Osteoblast (primary cell): Measurements from ENCODE around the gene TIMP3. TPM values are rescaled to one million over a fixed set of nuclear protein-coding genes. Genes with fewer than 3 reads are reported as not detected.

ENCODE experiments used
- DNase-seq: peaks from one replicate; pipeline ENCODE4 v3.0.0; 2011; ENCODE audit warnings: low spot score, mixed read lengths; ENCODE audit not compliant: insufficient read length; ENCODE audit errors: missing footprints
- H2AFZ ChIP-seq: 2 replicates; pipeline ENCODE4 v1.6.0; 2011; ENCODE audit warnings: mild to moderate bottlenecking, low read length
- H3K27ac ChIP-seq: 2 replicates; pipeline ENCODE4 v1.5.1; 2011; ENCODE audit warnings: mild to moderate bottlenecking, low read depth, low read length, moderate library complexity
- H3K27me3 ChIP-seq: 2 replicates; pipeline ENCODE4 v1.6.0; 2012; ENCODE audit warnings: mild to moderate bottlenecking, control low read depth, inconsistent platforms, low read length, moderate library complexity; ENCODE audit not compliant: insufficient read depth
- H3K36me3 ChIP-seq: 2 replicates; pipeline ENCODE4 v1.5.1; 2011; ENCODE audit warnings: mild to moderate bottlenecking, low read length, control low read depth, moderate library complexity; ENCODE audit not compliant: insufficient read depth
- H3K4me1 ChIP-seq: 2 replicates; pipeline ENCODE4 v1.5.1; 2011; ENCODE audit warnings: mild to moderate bottlenecking, low read length, control low read depth, moderate library complexity; ENCODE audit not compliant: insufficient read depth
- H3K4me2 ChIP-seq: 2 replicates; pipeline ENCODE4 v1.6.0; 2011; ENCODE audit warnings: mild to moderate bottlenecking, low read length; ENCODE audit not compliant: insufficient read depth
- H3K4me3 ChIP-seq: fragments of 200-600 bp; sonication (generic); 3 replicates; pipeline ENCODE4 v1.5.1; 2012; ENCODE audit warnings: mild to moderate bottlenecking, low read length, inconsistent platforms; ENCODE audit not compliant: insufficient read depth
- H3K79me2 ChIP-seq: 2 replicates; pipeline ENCODE4 v1.6.0; 2012; ENCODE audit warnings: mild to moderate bottlenecking, low read length, control low read depth, inconsistent platforms; ENCODE audit not compliant: insufficient read depth
- H3K9me3 ChIP-seq: 2 replicates; pipeline ENCODE4 v1.5.1; 2011; ENCODE audit warnings: low read depth, low read length, control low read depth
- H4K20me1 ChIP-seq: 2 replicates; pipeline ENCODE4 v1.6.0; 2012; ENCODE audit warnings: mild to moderate bottlenecking, low read length, control low read depth; ENCODE audit not compliant: insufficient read depth
- CTCF ChIP-seq: IDR thresholded peaks from 2 replicates; pipeline ENCODE4 v1.5.1; 2011; ENCODE audit warnings: mild to moderate bottlenecking, low read depth, low read length, moderate library complexity; ENCODE audit errors: extremely low read depth
- total RNA-seq: library from RNA; depleted of rRNA; stranded (reverse); fragments of >200 nt; gene quantifications from 2 replicates; pipeline ENCODE4 v1.2.3, GENCODE V29; 2012

The TIMP3 gene
- total RNA-seq, 1 donor: 1,293 TPM

DNA sequence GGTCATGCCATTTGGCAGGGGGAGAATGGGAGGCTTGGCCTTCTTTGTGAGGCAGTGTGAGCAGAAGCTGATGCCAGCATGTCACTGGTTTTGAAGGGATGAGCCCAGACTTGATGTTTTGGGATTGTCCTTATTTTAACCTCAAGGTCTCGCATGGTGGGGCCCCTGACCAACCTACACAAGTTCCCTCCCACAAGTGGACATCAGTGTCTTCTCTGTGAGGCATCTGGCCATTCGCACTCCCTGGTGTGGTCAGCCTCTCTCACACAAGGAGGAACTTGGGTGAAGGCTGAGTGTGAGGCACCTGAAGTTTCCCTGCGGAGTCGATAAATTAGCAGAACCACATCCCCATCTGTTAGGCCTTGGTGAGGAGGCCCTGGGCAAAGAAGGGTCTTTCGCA is 59.8 kb downstream of the TIMP3 start:
- peaks cover 35% of the 10 kb centered on the region for H4K20me1 ChIP-seq
- no peak overlapping the region for H2AFZ ChIP-seq
- no peak overlapping the region for H3K27ac ChIP-seq
- no peak for DNase-seq
- peaks cover 2% of the 10 kb centered on the region for H3K79me2 ChIP-seq
- H3K4me1 ChIP-seq: no peaks in the 10 kb centered on the region
- no peak overlapping the region for H3K4me3 ChIP-seq
- no peak overlapping the region for H3K4me2 ChIP-seq
- H3K36me3 ChIP-seq: peaks cover 57% of the 10 kb centered on the region
- no peaks in the 10 kb centered on the region for H3K27me3 ChIP-seq
- no peaks in the 10 kb centered on the region for H3K9me3 ChIP-seq
- TF ChIP-seq CTCF: no peak

DNA sequence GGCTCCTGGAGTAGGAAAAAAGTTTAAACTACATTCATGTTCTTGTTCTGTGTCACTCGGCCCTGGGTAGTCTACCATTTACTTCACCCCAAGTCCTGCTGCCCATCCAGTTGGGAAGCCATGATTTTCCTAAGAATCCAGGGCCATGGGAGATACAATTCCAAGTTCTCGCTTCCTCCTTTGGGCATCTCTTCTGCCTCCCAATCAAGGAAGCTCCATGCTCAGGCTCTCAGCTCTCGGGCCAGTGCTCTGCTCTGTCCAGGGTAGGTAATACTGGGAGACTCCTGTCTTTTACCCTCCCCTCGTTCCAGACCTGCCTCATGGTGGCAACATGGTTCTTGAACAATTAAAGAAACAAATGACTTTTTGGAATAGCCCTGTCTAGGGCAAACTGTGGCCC is 60.6 kb downstream of the TIMP3 start:
- no peak overlapping the region for H3K27ac ChIP-seq
- no peaks in the 10 kb centered on the region for H3K4me1 ChIP-seq
- TF ChIP-seq CTCF: no peak
- H3K79me2 ChIP-seq: peaks cover 2% of the 10 kb centered on the region
- H3K36me3 ChIP-seq: peaks cover 50% of the 10 kb centered on the region
- no peak overlapping the region for H3K4me3 ChIP-seq
- peaks cover 29% of the 10 kb centered on the region for H4K20me1 ChIP-seq
- no peak overlapping the region for H3K4me2 ChIP-seq
- no peak overlapping the region for H2AFZ ChIP-seq
- H3K9me3 ChIP-seq: no peaks in the 10 kb centered on the region
- no peak for DNase-seq
- no peaks in the 10 kb centered on the region for H3K27me3 ChIP-seq

GRCh38 chr22:32862936-32863661 is 61.6 kb downstream of the TIMP3 start:
- Histone ChIP-seq H3K4me2 (no peak overlapping the region), H3K4me3 (no peak overlapping the region), H3K4me1 (no peaks in the 10 kb centered on the region), H3K27me3 (no peaks in the 10 kb centered on the region), H3K36me3 (peaks cover 39% of the 10 kb centered on the region), H3K79me2 (peaks cover under 1% of the 10 kb centered on the region), H3K27ac (no peak overlapping the region), H4K20me1 (peaks cover 19% of the 10 kb centered on the region), H3K9me3 (no peaks in the 10 kb centered on the region), H2AFZ (no peak overlapping the region)
- no peak for TF ChIP-seq CTCF
- DNase-seq: no peak

DNA sequence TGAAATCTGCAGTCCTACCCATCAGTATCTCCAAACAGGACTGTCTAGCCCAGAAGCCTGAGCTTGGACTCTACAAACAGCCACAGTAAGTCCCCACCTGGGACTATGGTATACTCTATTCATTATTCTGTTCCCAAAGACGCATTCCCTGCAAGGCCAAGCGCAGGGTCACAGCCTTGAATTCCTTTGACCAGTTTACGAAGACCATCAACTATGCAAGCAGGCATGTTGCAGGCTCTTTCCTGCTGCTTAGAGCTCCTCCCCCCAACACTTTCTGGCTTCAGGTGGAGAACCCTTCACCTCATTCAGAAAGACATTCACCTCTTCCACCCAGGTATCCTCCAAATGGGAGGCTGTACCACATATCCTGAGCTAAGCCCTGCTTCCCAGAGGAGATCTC is 62.5 kb downstream of the TIMP3 start:
- no peaks in the 10 kb centered on the region for H3K4me1 ChIP-seq
- DNase-seq: no peak
- H3K9me3 ChIP-seq: no peaks in the 10 kb centered on the region
- no peak for TF ChIP-seq CTCF
- peaks cover 11% of the 10 kb centered on the region for H4K20me1 ChIP-seq
- H3K27me3 ChIP-seq: no peaks in the 10 kb centered on the region
- no peak overlapping the region for H2AFZ ChIP-seq
- no peak overlapping the region for H3K4me3 ChIP-seq
- H3K27ac ChIP-seq: no peak overlapping the region
- H3K36me3 ChIP-seq: peaks cover 30% of the 10 kb centered on the region
- no peak overlapping the region for H3K4me2 ChIP-seq
- H3K79me2 ChIP-seq: no peaks in the 10 kb centered on the region
